IMR-90 (cell line): ENCODE results near the gene NRM.

ENCODE experiments used
- BHLHE40 ChIP-seq: fragments of 150-350 bp; IDR thresholded peaks from 2 replicates; pipeline ENCODE4 v1.6.1; 2016; ENCODE audit warnings: mild to moderate bottlenecking, low read depth, low read length
- CEBPB ChIP-seq: IDR thresholded peaks from 2 replicates; pipeline ENCODE4 v1.6.1; 2012; ENCODE audit warnings: low read depth, low read length, improper control_type of control experiment
- CTCF ChIP-seq: conservative IDR thresholded peaks from 2 replicates; pipeline ENCODE4 v1.5.1; 2012; ENCODE audit warnings: mild to moderate bottlenecking, low read depth, low read length, improper control_type of control experiment
- ELK1 ChIP-seq: fragments of 150-350 bp; IDR thresholded peaks from 2 replicates; pipeline ENCODE4 v1.6.1; 2016; ENCODE audit warnings: low read depth, mild to moderate bottlenecking, low read length, moderate library complexity, borderline replicate concordance
- MAFK ChIP-seq: IDR thresholded peaks from 2 replicates; pipeline ENCODE4 v1.6.1; 2012; ENCODE audit warnings: low read depth, low read length, improper control_type of control experiment
- MAZ ChIP-seq: IDR thresholded peaks from 2 replicates; pipeline ENCODE4 v1.6.1; 2012; ENCODE audit warnings: low read depth, mild to moderate bottlenecking, low read length, improper control_type of control experiment, moderate library complexity, borderline replicate concordance
- MXI1 ChIP-seq: IDR thresholded peaks from 2 replicates; pipeline ENCODE4 v1.6.1; 2012; ENCODE audit warnings: low read depth, mild to moderate bottlenecking, low read length, moderate library complexity, borderline replicate concordance
- POLR2A ChIP-seq: IDR thresholded peaks from 2 replicates; pipeline ENCODE4 v1.6.1; 2012; ENCODE audit warnings: mild to moderate bottlenecking, low read depth, low read length
- RAD21 ChIP-seq: IDR thresholded peaks from 2 replicates; pipeline ENCODE4 v1.6.1; 2012; ENCODE audit warnings: low read length, improper control_type of control experiment
- RCOR1 ChIP-seq: IDR thresholded peaks from 2 replicates; pipeline ENCODE4 v1.6.1; 2012; ENCODE audit warnings: mild to moderate bottlenecking, low read length, improper control_type of control experiment; ENCODE audit not compliant: insufficient replicate concordance
- RFX5 ChIP-seq: IDR thresholded peaks from 2 replicates; pipeline ENCODE4 v1.8.0; 2012; ENCODE audit warnings: low read depth, mild to moderate bottlenecking, low read length, moderate library complexity
- USF2 ChIP-seq: fragments of 150-350 bp; IDR thresholded peaks from 2 replicates; pipeline ENCODE4 v1.6.1; 2017; ENCODE audit warnings: mild to moderate bottlenecking, antibody characterized with exemption, low read length, low read depth

- no peak for TF ChIP-seq CTCF
- TF ChIP-seq CEBPB: no peak
- peak; percentile 64; the same call in 1 of the 2 replicates for TF ChIP-seq POLR2A
- peak; percentile 59; the same call in 1 of the 2 replicates for TF ChIP-seq BHLHE40
- TF ChIP-seq RCOR1: no peak
- no peak for TF ChIP-seq RFX5
- no peak for TF ChIP-seq MAFK
- no peak for TF ChIP-seq ELK1
- TF ChIP-seq USF2: 0 out of 2 replicates have a peak, but pooled peaks have one; percentile 4
- no peak for TF ChIP-seq RAD21
- peak; percentile 77 for TF ChIP-seq MXI1
- peak; percentile 90; the same call in 1 of the 2 replicates for TF ChIP-seq MAZ
These were observed at the start of gene NRM for GRCh38 chr6:30690403-30691207.
